H1 (cell line): ENCODE measurements around the gene FHL2. TPM values are rescaled to one million over a fixed set of nuclear protein-coding genes. Genes with fewer than 3 reads are reported as not detected.

Source experiments
- CTCF ChIA-PET: fragments of 300-600 bp; sonication (Branson Sonifier 250); formaldehyde crosslinking; loops from one replicate; lab custom pipeline; 2021; ENCODE audit not compliant: partially characterized antibody; lab: Charles Lee
- POLR2A ChIA-PET: fragments of 300-600 bp; sonication (Branson Sonifier 250); formaldehyde crosslinking; loops from one replicate; lab custom pipeline; 2021; ENCODE audit warnings: inconsistent platforms; ENCODE audit not compliant: partially characterized antibody; lab: Charles Lee
- DNase-seq, 2 experiments: peaks; one replicate each; pipeline versions ENCODE4 v3.0.0 to v3.0.0-alpha.2; 2010 to 2022; ENCODE audit warnings: low spot score in 2 of 2, low read depth in 1 of 2, mixed read lengths in 1 of 2
- FAIRE-seq: peaks from 2 replicates; lab custom pipeline; 2011; peaks lifted over from hg19 to GRCh38; lab: Jason Lieb, UNC
- H2AFZ ChIP-seq: 2 replicates; pipeline ENCODE4 v1.8.1; 2012; ENCODE audit warnings: low read length, inconsistent platforms
- H2AK5ac ChIP-seq: 2 replicates; pipeline ENCODE4 v1.6.1; 2013; ENCODE audit warnings: low read depth, low read length
- H2BK120ac ChIP-seq: replicated peaks from 2 replicates; pipeline ENCODE3; 2013; ENCODE audit warnings: low read depth, low read length, inconsistent platforms
- H2BK12ac ChIP-seq: 2 replicates; pipeline ENCODE4 v1.6.1; 2013; ENCODE audit warnings: low read depth, low read length
- H2BK15ac ChIP-seq: 2 replicates; pipeline ENCODE4 v1.6.1; 2013; ENCODE audit warnings: low read length
- H2BK20ac ChIP-seq: 2 replicates; pipeline ENCODE4 v1.6.1; 2013; ENCODE audit warnings: low read length
- H2BK5ac ChIP-seq: 2 replicates; pipeline ENCODE4 v1.6.1; 2013; ENCODE audit warnings: low read depth, low read length
- H3K14ac ChIP-seq: 2 replicates; pipeline ENCODE4 v1.6.1; 2013; ENCODE audit warnings: inconsistent platforms; ENCODE audit not compliant: insufficient read length
- H3K18ac ChIP-seq: 2 replicates; pipeline ENCODE4 v1.6.1; 2013; ENCODE audit warnings: low read length; ENCODE audit errors: extremely low read depth
- H3K23ac ChIP-seq: 2 replicates; pipeline ENCODE4 v1.6.1; 2013; ENCODE audit warnings: inconsistent platforms; ENCODE audit not compliant: insufficient read length
- H3K23me2 ChIP-seq: 2 replicates; pipeline ENCODE4 v1.6.1; 2013; ENCODE audit warnings: low read depth, low read length
- H3K27ac ChIP-seq: 2 replicates; pipeline ENCODE4 v1.6.1; 2011; ENCODE audit warnings: low read depth, low read length, inconsistent platforms
- H3K27me3 ChIP-seq, 4 experiments: replicated peaks in 1 of 4; 1 replicate in 1 of 4; 2 replicates in 3 of 4; pipeline versions ENCODE4 v1.6.1 to v1.8.1; 2011 to 2013; ENCODE audit warnings: low read length in 3 of 4, mild to moderate bottlenecking in 3 of 4, inconsistent platforms in 2 of 4, mixed read lengths in 2 of 4, moderate library complexity in 1 of 4; ENCODE audit not compliant: control insufficient read depth in 3 of 4, insufficient read depth in 3 of 4; ENCODE audit errors: extremely low read depth in 1 of 4
- H3K36me3 ChIP-seq, 4 experiments: 2 replicates each; pipeline versions ENCODE4 v1.6.1 to v1.8.1; 2011 to 2013; ENCODE audit warnings: mild to moderate bottlenecking in 4 of 4, low read length in 3 of 4, moderate library complexity in 2 of 4, control low read depth in 1 of 4, inconsistent platforms in 1 of 4; ENCODE audit not compliant: insufficient read depth in 4 of 4, control insufficient read depth in 2 of 4
- H3K4ac ChIP-seq: replicated peaks from 2 replicates; pipeline ENCODE3; 2013; ENCODE audit warnings: low read length, low read depth, mixed read lengths, inconsistent platforms; ENCODE audit not compliant: insufficient read length
- H3K4me1 ChIP-seq, 4 experiments: replicated peaks in 1 of 4; 1 replicate in 1 of 4; 2 replicates in 3 of 4; pipeline versions ENCODE4 v1.6.1 to v1.8.1; 2011 to 2013; ENCODE audit warnings: low read length in 3 of 4, inconsistent platforms in 2 of 4, mixed read lengths in 1 of 4; ENCODE audit not compliant: insufficient read depth in 4 of 4, control insufficient read depth in 3 of 4
- H3K4me2 ChIP-seq, 2 experiments: 2 replicates each; pipeline versions ENCODE4 v1.6.1 to v1.8.1; 2011 to 2013; ENCODE audit warnings: low read depth in 2 of 2, low read length in 2 of 2, control low read depth in 1 of 2, inconsistent platforms in 1 of 2, mild to moderate bottlenecking in 1 of 2; ENCODE audit not compliant: insufficient read depth in 1 of 2
- H3K4me3 ChIP-seq, 4 experiments: fragments of 200-600, 300-600 bp in 1 of 4; sonication (generic), shearing (Covaris generic), sonication (Bioruptor Twin) in 1 of 4; 2 replicates each; pipeline versions ENCODE4 v1.5.1 to v1.8.1; 2011 to 2016; ENCODE audit warnings: low read length in 4 of 4, low read depth in 3 of 4, control low read depth in 2 of 4, inconsistent platforms in 2 of 4, mild to moderate bottlenecking in 2 of 4, mixed read lengths in 1 of 4, moderate library complexity in 1 of 4; ENCODE audit not compliant: insufficient read depth in 2 of 4; ENCODE audit errors: extremely low read depth in 1 of 4
- H3K56ac ChIP-seq: replicated peaks from 2 replicates; pipeline ENCODE3; 2013; ENCODE audit warnings: low read depth, mild to moderate bottlenecking, mixed read lengths, low read length, inconsistent platforms; ENCODE audit not compliant: insufficient read length
- H3K79me1 ChIP-seq: 2 replicates; pipeline ENCODE4 v1.6.1; 2013; ENCODE audit warnings: low read depth, low read length, control low read depth
- H3K79me2 ChIP-seq, 2 experiments: 2 replicates each; pipeline versions ENCODE4 v1.6.1 to v1.8.1; 2012 to 2013; ENCODE audit warnings: low read length in 2 of 2, mild to moderate bottlenecking in 2 of 2, inconsistent platforms in 1 of 2; ENCODE audit not compliant: insufficient read depth in 2 of 2, control insufficient read depth in 1 of 2
- H3K9ac ChIP-seq, 4 experiments: replicated peaks in 1 of 4; 1 replicate in 1 of 4; 2 replicates in 3 of 4; pipeline versions ENCODE4 v1.6.1 to v1.8.1; 2011 to 2013; ENCODE audit warnings: low read depth in 3 of 4, low read length in 3 of 4, control low read depth in 2 of 4, mild to moderate bottlenecking in 2 of 4, moderate library complexity in 2 of 4, inconsistent platforms in 1 of 4; ENCODE audit errors: extremely low read depth in 1 of 4
- H3K9me3 ChIP-seq, 2 experiments: 2 replicates each; pipeline versions ENCODE4 v1.6.1 to v1.8.1; 2012 to 2013; ENCODE audit warnings: mild to moderate bottlenecking in 2 of 2, moderate library complexity in 2 of 2, control low read depth in 1 of 2, inconsistent platforms in 1 of 2, low read depth in 1 of 2, low read length in 1 of 2, mixed read lengths in 1 of 2; ENCODE audit not compliant: insufficient read depth in 2 of 2
- H4K20me1 ChIP-seq, 2 experiments: replicated peaks in 1 of 2; 2 replicates each; pipeline versions ENCODE3 to v1.8.1; 2011 to 2013; ENCODE audit warnings: inconsistent platforms in 2 of 2, low read length in 2 of 2, mild to moderate bottlenecking in 1 of 2; ENCODE audit not compliant: insufficient read depth in 2 of 2, control insufficient read depth in 1 of 2
- H4K5ac ChIP-seq: 2 replicates; pipeline ENCODE4 v1.6.1; 2013; ENCODE audit warnings: low read length, low read depth, mixed read lengths, inconsistent platforms; ENCODE audit not compliant: insufficient read length
- H4K8ac ChIP-seq: 2 replicates; pipeline ENCODE4 v1.8.0; 2013; ENCODE audit warnings: mild to moderate bottlenecking, moderate library complexity, low read length, inconsistent platforms; ENCODE audit not compliant: insufficient read depth; ENCODE audit errors: extremely low read depth
- H4K91ac ChIP-seq: replicated peaks from 2 replicates; pipeline ENCODE3; 2013; ENCODE audit warnings: low read length, mixed read lengths, inconsistent platforms; ENCODE audit not compliant: insufficient read length
- CHD2 ChIP-seq: IDR thresholded peaks from 2 replicates; pipeline ENCODE4 v1.6.1; 2012; ENCODE audit warnings: low read length, improper control_type of control experiment
- EGR1 ChIP-seq: IDR thresholded peaks from 2 replicates; pipeline ENCODE4 v1.6.1; 2011; ENCODE audit warnings: low read depth, low read length, borderline replicate concordance
- RAD21 ChIP-seq, 2 experiments: IDR thresholded peaks in 1 of 2; conservative IDR thresholded peaks in 1 of 2; 2 replicates each; pipeline ENCODE4 v1.6.1; 2011; ENCODE audit warnings: low read depth in 2 of 2, low read length in 2 of 2, improper control_type of control experiment in 1 of 2, inconsistent platforms in 1 of 2, mild to moderate bottlenecking in 1 of 2, moderate library complexity in 1 of 2
- SUZ12 ChIP-seq: fragments of 200-600 bp; sonication (generic); IDR thresholded peaks from 2 replicates; pipeline ENCODE4 v1.6.1; 2012; ENCODE audit warnings: mild to moderate bottlenecking, inconsistent platforms, low read length, moderate library complexity, mixed read lengths
- TCF12 ChIP-seq: IDR thresholded peaks from 2 replicates; pipeline ENCODE4 v1.6.1; 2011; ENCODE audit warnings: low read depth, mild to moderate bottlenecking, low read length
- WGBS, 2 experiments: shearing (Covaris generic) in 1 of 2; methylation state at CpG; one replicate each; pipeline versions ENCODE4 v1.1.6 to v1.1.7; 2013 to 2015; ENCODE audit warnings: low lambda C conversion rate in 2 of 2, mixed read lengths in 2 of 2, inconsistent platforms in 1 of 2, low coverage in 1 of 2, missing lambda C conversion rate in 1 of 2; ENCODE audit not compliant: insufficient replicate concordance in 2 of 2, insufficient coverage in 1 of 2, insufficient read length in 1 of 2; ENCODE audit errors: extremely low coverage in 1 of 2, missing lambda C conversion rate in 1 of 2; 5-methylcytosine and 5-hydroxymethylcytosine counted together
- polyA plus RNA-seq, 7 experiments: library from polyadenylated mRNA; depleted of rRNA in 3 of 7; stranded (reverse) in 5 of 7; unstranded in 2 of 7; fragments of >200 nt in 5 of 7; fragments of 200-250 nt in 2 of 7; gene quantifications; 1 replicate in 5 of 7; 2 replicates in 1 of 7; 4 replicates in 1 of 7; pipeline versions ENCODE4 v1.2.1 to v1.2.3, GENCODE V29; 2011 to 2013; ENCODE audit warnings: missing spikeins in 2 of 7, mixed read lengths in 2 of 7
- total RNA-seq: library from RNA; stranded (reverse); fragmentation: NEBNext Ultra II Directional; extraction: Animal tissue kit (Norgen Biotek cat#: 25700); gene quantifications from 2 replicates; pipeline ENCODE4 v1.2.1, GENCODE V29; 2021
- TF ChIP-seq, protein P1 (sequence below): IDR thresholded peaks from 2 replicates; pipeline ENCODE4 v1.6.1; 2012; ENCODE audit warnings: inconsistent platforms
- TF ChIP-seq, protein P2 (sequence below): IDR thresholded peaks from 2 replicates; pipeline ENCODE4 v1.6.1; 2012; ENCODE audit warnings: inconsistent platforms

FHL2 gene
- total and polyA plus RNA-seq, 2 of the 8 experiments (the other 6 are each of a cell fraction or from before 2014, with no cell fraction given): 33.2 to 64.3 TPM

DNA sequence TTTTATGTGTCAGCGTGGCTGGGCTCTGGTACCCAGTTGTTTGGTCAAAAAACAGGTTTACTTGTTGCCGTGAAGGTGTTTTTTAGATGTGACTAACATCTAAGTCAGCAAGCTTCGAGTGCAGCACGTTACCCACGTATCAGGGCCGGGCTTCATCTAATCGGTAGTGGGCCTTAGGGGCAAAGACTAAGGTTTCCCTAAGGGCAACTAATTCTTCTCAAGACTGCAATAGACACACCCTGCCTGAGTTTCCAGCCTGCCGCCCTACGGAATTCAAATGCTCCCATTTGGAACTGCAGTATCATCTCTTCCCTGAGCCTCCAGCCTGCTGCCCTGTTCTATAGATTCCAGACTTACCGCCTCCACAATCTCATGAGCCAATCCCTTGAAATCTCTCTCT lies 27.7 kb downstream of the FHL2 start:
- Histone ChIP-seq H3K36me3 (peaks cover 0 to 15% (median 7%) of the 10 kb centered on the region in 4 experiments; a peak in 6 of 8 replicates), H3K4me2 (no peak overlapping the region), H3K56ac (no peak overlapping the region), H3K79me1 (no peaks in the 10 kb centered on the region), H3K27me3 (no peaks in the 10 kb centered on the region), H4K5ac (no peak overlapping the region), H2BK15ac (no peak overlapping the region), H3K4ac (no peak overlapping the region), H3K4me1 (no peaks in the 10 kb centered on the region), H3K23ac (no peak overlapping the region), H2AK5ac (no peak overlapping the region), H2BK12ac (no peak overlapping the region), H3K14ac (no peak overlapping the region), H3K79me2 (no peaks in the 10 kb centered on the region), H2BK120ac (no peak overlapping the region), H2BK20ac (no peak overlapping the region), H3K4me3 (no peak overlapping the region), H3K9ac (no peak overlapping the region), H2BK5ac (no peak overlapping the region), H3K27ac (no peak overlapping the region), H3K18ac (no peak overlapping the region), H4K8ac (no peak overlapping the region), H4K91ac (no peak overlapping the region), H3K23me2 (no peaks in the 10 kb centered on the region), H3K9me3 (no peaks in the 10 kb centered on the region), H2AFZ (no peak overlapping the region), H4K20me1 (peaks cover 0 to 2% of the 10 kb centered on the region in 2 experiments)
- TF ChIP-seq CHD2 (no peak), EGR1 (no peak), RAD21 (IDR thresholded peaks at IDR 0.05 in 1 of 2, conservative IDR thresholded peaks at IDR 0.05 in 1 of 2; ENCODE audit: low read depth in 2 of 2, low read length in 2 of 2) (no peak), SUZ12 (no peak), TCF12 (no peak)
- TF ChIP-seq, protein P1, sequence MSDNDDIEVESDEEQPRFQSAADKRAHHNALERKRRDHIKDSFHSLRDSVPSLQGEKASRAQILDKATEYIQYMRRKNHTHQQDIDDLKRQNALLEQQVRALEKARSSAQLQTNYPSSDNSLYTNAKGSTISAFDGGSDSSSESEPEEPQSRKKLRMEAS: no peak
- TF ChIP-seq, protein P2, sequence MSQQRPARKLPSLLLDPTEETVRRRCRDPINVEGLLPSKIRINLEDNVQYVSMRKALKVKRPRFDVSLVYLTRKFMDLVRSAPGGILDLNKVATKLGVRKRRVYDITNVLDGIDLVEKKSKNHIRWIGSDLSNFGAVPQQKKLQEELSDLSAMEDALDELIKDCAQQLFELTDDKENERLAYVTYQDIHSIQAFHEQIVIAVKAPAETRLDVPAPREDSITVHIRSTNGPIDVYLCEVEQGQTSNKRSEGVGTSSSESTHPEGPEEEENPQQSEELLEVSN: no peak
- DNase-seq (no peak), FAIRE-seq (no peak)
- WGBS, 2 experiments: 90% methylated on average over 10 of the region's 10 CpGs; no CpG with 5 or more reads in 1 of the 2 experiments
- CTCF ChIA-PET: interaction anchor here (1.0 to 6.6 kb wide), 2 partner anchors 149 to 174 kb away, joined by 4 to 67 read pairs; no protein-coding TSS in a partner anchor
- POLR2A ChIA-PET: no interaction called here
